ENCODE measurements around the gene TNFRSF11A. TPM values are rescaled to one million over a fixed set of nuclear protein-coding genes. Genes with fewer than 3 reads are reported as not detected.

The TNFRSF11A gene
- polyA plus RNA-seq, 1 experiment: 0.06 TPM

DNA sequence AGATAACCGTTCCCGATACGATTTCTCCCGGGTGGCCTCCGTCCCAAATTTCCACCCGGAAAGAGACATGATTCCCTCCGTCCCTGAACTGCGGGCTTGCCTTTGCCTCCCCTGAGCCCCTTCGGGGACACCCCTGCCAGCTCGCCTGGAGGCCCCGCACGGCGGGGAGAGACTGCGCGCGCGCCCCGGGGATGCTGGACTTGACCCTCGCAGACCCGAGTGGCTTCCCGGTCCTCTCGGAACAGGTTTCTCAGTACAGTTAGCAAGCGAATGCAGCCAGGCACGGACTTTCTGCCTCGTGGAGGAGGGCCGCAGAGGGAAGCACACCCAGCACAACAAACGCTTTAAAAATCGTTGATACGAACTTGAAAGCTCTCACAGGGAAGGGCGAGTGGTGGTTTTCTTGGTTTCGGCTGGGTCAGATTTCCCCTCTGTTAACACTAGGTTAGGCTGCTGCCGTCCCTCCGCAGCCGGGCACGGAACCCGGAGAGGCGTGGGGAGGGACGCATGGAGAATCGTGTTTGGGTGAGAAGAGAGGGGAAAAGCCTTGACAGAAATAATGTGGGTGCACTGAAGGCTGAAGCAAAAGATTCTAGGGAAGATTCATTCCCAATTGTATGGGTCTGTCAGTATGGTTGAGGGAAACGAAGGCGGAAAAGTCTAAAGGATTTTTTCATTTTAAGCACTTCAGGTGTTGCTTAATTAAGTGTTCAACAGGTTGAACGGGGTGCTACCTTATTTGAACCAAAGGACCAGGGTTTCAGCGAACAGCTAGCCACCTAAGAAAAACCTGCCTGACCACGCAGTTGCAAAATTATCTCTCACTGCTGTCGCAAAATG is 916 bp downstream of the TNFRSF11A start:
- POLR2A ChIA-PET: no interaction called here
- CTCF ChIA-PET: interaction anchor here (0.5 to 1.8 kb wide), 2 partner anchors 22 to 41 kb away, joined by 4 to 5 read pairs; no protein-coding TSS in a partner anchor
- Histone ChIP-seq H3K27me3 (ENCODE audit: control insufficient read depth, insufficient read depth, low read length) (peaks cover 38% of the 10 kb centered on the region), H3K4me3 (ENCODE audit: low read depth, low read length) (no peak overlapping the region; the same call in 1 of the 2 replicates), H3K36me3 (ENCODE audit: control insufficient read depth, insufficient read depth, low read length) (no peaks in the 10 kb centered on the region)
- TF ChIP-seq, protein P1, sequence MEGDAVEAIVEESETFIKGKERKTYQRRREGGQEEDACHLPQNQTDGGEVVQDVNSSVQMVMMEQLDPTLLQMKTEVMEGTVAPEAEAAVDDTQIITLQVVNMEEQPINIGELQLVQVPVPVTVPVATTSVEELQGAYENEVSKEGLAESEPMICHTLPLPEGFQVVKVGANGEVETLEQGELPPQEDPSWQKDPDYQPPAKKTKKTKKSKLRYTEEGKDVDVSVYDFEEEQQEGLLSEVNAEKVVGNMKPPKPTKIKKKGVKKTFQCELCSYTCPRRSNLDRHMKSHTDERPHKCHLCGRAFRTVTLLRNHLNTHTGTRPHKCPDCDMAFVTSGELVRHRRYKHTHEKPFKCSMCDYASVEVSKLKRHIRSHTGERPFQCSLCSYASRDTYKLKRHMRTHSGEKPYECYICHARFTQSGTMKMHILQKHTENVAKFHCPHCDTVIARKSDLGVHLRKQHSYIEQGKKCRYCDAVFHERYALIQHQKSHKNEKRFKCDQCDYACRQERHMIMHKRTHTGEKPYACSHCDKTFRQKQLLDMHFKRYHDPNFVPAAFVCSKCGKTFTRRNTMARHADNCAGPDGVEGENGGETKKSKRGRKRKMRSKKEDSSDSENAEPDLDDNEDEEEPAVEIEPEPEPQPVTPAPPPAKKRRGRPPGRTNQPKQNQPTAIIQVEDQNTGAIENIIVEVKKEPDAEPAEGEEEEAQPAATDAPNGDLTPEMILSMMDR (IDR thresholded peaks at IDR 0.05; ENCODE audit: insufficient read depth, low read depth, low read length): no peak
- no peak for DNase-seq (ENCODE audit: low read depth)

DNA sequence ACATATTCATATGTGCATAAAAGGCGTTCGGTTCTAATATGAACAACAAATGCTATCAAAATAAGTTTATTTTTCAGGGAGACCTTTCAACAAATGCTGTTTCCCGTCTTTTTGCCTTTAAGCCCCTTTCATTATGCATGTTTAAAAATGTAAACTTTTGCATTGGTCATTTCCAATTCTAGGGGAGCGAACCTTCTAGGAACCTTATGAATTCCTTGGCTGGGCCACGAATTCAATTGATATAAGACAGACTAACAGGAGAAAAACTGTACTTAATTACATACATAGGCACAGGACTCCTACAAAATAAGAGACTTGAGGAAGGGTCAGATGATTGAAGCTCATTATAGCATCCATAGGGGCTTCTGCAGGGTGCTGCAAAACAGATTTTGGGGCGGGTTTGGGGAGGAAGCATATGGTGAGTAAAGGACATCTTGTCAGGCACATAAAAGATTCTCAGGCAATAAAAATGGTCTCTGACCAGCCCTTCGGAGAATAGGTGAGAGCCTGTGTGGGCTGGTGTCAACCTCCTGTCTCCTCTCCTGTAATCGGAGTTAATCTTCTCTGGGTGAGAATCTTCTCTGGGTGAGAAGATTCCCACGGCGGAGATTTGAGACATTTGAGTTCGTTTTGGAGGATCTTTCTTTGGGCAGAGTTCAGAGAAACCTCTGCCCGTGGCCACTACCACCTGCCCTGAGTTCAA is 1.7 kb downstream of the TNFRSF11A start:
- CTCF ChIA-PET: interaction anchor here (1.8 kb wide), 1 partner anchor 23 kb away, joined by 5 read pairs; no protein-coding TSS in a partner anchor
- H3K27me3 ChIP-seq (ENCODE audit: control insufficient read depth, insufficient read depth, low read length): peaks cover 38% of the 10 kb centered on the region
- H3K36me3 ChIP-seq (ENCODE audit: control insufficient read depth, insufficient read depth, low read length): no peaks in the 10 kb centered on the region
- no peak for DNase-seq (ENCODE audit: low read depth)
- H3K4me3 ChIP-seq (ENCODE audit: low read depth, low read length): no peak overlapping the region
- POLR2A ChIA-PET: no interaction called here
- TF ChIP-seq, protein P1 (IDR thresholded peaks at IDR 0.05; ENCODE audit: insufficient read depth, low read depth, low read length): no peak

DNA sequence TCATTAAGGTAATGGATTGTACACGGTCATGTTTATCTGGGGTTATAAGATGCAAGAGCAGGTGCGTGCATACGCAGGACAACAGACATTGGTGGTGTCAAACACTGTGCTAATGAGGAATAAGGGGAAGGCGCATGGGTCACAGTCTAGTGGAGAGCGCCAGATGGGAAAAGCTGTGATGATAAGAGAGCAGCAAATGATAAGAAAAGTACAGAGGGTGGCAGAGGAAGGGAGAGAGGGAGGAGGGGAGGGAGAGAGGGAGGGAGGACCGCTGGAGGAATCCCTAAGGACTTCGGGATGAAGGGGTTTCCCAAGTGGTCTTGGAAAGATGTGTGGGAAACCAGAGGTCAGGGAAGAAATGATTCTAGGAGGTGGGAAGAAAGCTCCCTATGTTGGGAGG is 2.9 kb downstream of the TNFRSF11A start:
- TF ChIP-seq, protein P1 (IDR thresholded peaks at IDR 0.05; ENCODE audit: insufficient read depth, low read depth, low read length): no peak
- POLR2A ChIA-PET: no interaction called here
- Histone ChIP-seq H3K36me3 (ENCODE audit: control insufficient read depth, insufficient read depth, low read length) (no peaks in the 10 kb centered on the region), H3K27me3 (ENCODE audit: control insufficient read depth, insufficient read depth, low read length) (peaks cover 38% of the 10 kb centered on the region), H3K4me3 (ENCODE audit: low read depth, low read length) (no peak overlapping the region)
- CTCF ChIA-PET: interaction anchor here (0.6 kb wide), 2 partner anchors 12 to 23 kb away, joined by 3 to 4 read pairs; no protein-coding TSS in a partner anchor
- DNase-seq (ENCODE audit: low read depth): no peak

DNA sequence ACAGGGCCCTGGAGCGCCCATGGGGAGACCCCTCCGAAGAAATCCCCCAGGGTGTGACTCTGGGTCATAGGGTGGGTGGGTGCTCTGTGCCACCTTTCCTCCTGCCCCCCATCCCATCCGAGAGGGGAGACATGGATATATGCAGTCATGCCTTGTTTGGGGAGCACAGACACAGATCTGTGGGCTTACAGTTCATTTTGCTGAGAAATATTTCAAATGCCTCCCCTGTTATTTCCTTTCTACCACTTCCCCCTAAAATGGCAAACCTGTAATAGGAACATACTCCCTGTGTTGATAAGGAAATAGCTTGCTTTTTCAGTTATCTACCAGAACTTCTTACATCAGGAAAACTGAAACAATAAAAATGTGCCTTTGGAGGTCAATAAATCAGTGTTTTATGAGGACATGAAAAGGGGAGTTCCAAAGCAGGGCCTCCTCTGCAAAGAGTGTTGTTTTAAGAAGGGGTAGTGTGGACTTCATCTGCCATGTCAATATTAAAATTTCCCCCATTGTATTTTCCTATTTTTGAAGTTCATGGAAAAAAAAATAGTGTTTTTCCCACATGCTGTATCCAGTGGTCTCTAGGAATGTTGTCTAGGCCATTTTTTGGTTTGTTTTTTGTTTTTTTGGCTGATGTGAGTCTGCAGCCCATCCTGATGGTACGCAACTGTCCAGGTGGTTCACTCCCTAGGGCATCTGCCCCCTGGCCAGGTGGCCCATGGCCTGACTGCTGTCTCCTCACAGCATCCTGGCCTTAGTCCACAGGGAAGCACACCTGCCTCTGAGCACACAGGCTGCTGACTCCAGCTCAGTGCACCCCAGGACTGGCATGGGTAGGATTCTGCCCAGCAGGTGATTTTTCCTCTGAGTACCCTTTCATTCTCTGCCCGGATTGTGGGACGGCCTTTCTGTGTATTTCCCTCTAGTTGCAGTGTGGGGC is 3.7 kb downstream of the TNFRSF11A start:
- POLR2A ChIA-PET: no interaction called here
- TF ChIP-seq, protein P1 (IDR thresholded peaks at IDR 0.05; ENCODE audit: insufficient read depth, low read depth, low read length): no peak
- CTCF ChIA-PET: interaction anchor here (0.7 kb wide), 1 partner anchor 82 kb away, joined by 3 read pairs; no protein-coding TSS in a partner anchor
- peaks cover 37% of the 10 kb centered on the region for H3K27me3 ChIP-seq (ENCODE audit: control insufficient read depth, insufficient read depth, low read length)
- no peak for DNase-seq (ENCODE audit: low read depth)
- H3K36me3 ChIP-seq (ENCODE audit: control insufficient read depth, insufficient read depth, low read length): no peaks in the 10 kb centered on the region
- no peak overlapping the region for H3K4me3 ChIP-seq (ENCODE audit: low read depth, low read length)
